Measurements from ENCODE around the gene TSSK2. TPM values are rescaled to one million over a fixed set of nuclear protein-coding genes. Genes with fewer than 3 reads are reported as not detected.
"Not testable (repeated sequence)": the region's sequence is repeated elsewhere in the genome, so short reads cannot be mapped to it uniquely, and the experiment has no call there.

TSSK2 gene
- not detected for total RNA-seq

GRCh38 chr22:19130959-19131684 lies at the start of gene TSSK2:
Gene TSSK2 (plus strand): TSS chr22:19131308. CDS start chr22:19131400, 92 bp downstream.
- ChIA-PET POLR2A (no interaction called here), CTCF (no interaction called here)

GRCh38 chr22:19081351-19081750 lies 49.8 kb upstream of the TSSK2 start:
- peaks cover 5% of the 10 kb centered on the region for H3K4me1 Mint-ChIP-seq
- H3K27me3 Mint-ChIP-seq, result no peaks in the 10 kb centered on the region
- no peaks in the 10 kb centered on the region for H3K9me3 Mint-ChIP-seq
- H3K27ac Mint-ChIP-seq, result no peak overlapping the region
- POLR2A ChIA-PET, result no interaction called here
- CTCF ChIA-PET, result no interaction called here
- H3K4me3 Mint-ChIP-seq, result no peak overlapping the region
- DNase-seq, result no peak
- H3K36me3 Mint-ChIP-seq (ENCODE audit: low read depth), result peaks cover 18% of the 10 kb centered on the region

More at GRCh38 chr22:19130959-19131684, at the start of gene TSSK2:
- no peak for DNase-seq
- H3K4me1 Mint-ChIP-seq, result no peaks in the 10 kb centered on the region
- no peaks in the 10 kb centered on the region for H3K9me3 Mint-ChIP-seq
- no peak within 1 kb of the TSS for H3K4me3 Mint-ChIP-seq
- peaks cover 21% of the 10 kb centered on the region for H3K36me3 Mint-ChIP-seq (ENCODE audit: low read depth)
- no peak within 1 kb of the TSS for H3K27ac Mint-ChIP-seq
- no peaks in the 10 kb centered on the region for H3K27me3 Mint-ChIP-seq

- CTCF ChIA-PET, result no interaction called here
These were observed 49.0 kb upstream of the TSSK2 start for GRCh38 chr22:19082101-19082500.

GRCh38 chr22:19082793-19083192 lies 48.3 kb upstream of the TSSK2 start:
- DNase-seq, result no peak
- Mint-ChIP-seq H3K36me3 (ENCODE audit: low read depth) (peaks cover 22% of the 10 kb centered on the region), H3K27me3 (no peaks in the 10 kb centered on the region), H3K4me1 (peaks cover 6% of the 10 kb centered on the region), H3K4me3 (no peak overlapping the region), H3K27ac (no peak overlapping the region), H3K9me3 (no peaks in the 10 kb centered on the region)
- ChIA-PET CTCF (no interaction called here), POLR2A (no interaction called here)

More at GRCh38 chr22:19082101-19082500, 49.0 kb upstream of the TSSK2 start:
- DNase-seq, result no peak
- peaks cover 22% of the 10 kb centered on the region for H3K36me3 Mint-ChIP-seq (ENCODE audit: low read depth)
- no peaks in the 10 kb centered on the region for H3K27me3 Mint-ChIP-seq
- H3K27ac Mint-ChIP-seq, result no peak overlapping the region
- POLR2A ChIA-PET, result no interaction called here
- no peaks in the 10 kb centered on the region for H3K9me3 Mint-ChIP-seq
- H3K4me3 Mint-ChIP-seq, result no peak overlapping the region
- H3K4me1 Mint-ChIP-seq, result peaks cover 6% of the 10 kb centered on the region

GRCh38 chr22:19084126-19084525 lies 47.0 kb upstream of the TSSK2 start:
- CTCF ChIA-PET, result interaction anchor here (1.9 kb wide), 1 partner anchor 7 kb away, joined by 5 read pairs; no protein-coding TSS in a partner anchor
- DNase-seq, H3K27me3 Mint-ChIP-seq, H3K4me3 Mint-ChIP-seq, H3K27ac Mint-ChIP-seq, H3K4me1 Mint-ChIP-seq, H3K9me3 Mint-ChIP-seq, POLR2A ChIA-PET: not testable (repeated sequence)
- peaks cover 26% of the 10 kb centered on the region for H3K36me3 Mint-ChIP-seq (ENCODE audit: low read depth)

GRCh38 chr22:19084586-19084985 lies 46.5 kb upstream of the TSSK2 start:
- H3K4me1 Mint-ChIP-seq, H3K4me3 Mint-ChIP-seq, H3K9me3 Mint-ChIP-seq, POLR2A ChIA-PET, DNase-seq, H3K27me3 Mint-ChIP-seq, H3K27ac Mint-ChIP-seq: not testable (repeated sequence)
- CTCF ChIA-PET, result interaction anchor here (0.6 to 1.9 kb wide), 2 partner anchors 8 to 82 kb away, joined by 3 to 5 read pairs; no protein-coding TSS in a partner anchor
- peaks cover 26% of the 10 kb centered on the region for H3K36me3 Mint-ChIP-seq (ENCODE audit: low read depth)

GRCh38 chr22:19085233-19085718 lies 45.8 kb upstream of the TSSK2 start:
- ChIA-PET POLR2A (no interaction called here), CTCF (interaction anchor here (1.9 kb wide), 1 partner anchor 8 kb away, joined by 5 read pairs; no protein-coding TSS in a partner anchor)
- H3K4me3 Mint-ChIP-seq, result no peak overlapping the region
- H3K27ac Mint-ChIP-seq, result no peak overlapping the region
- H3K36me3 Mint-ChIP-seq (ENCODE audit: low read depth), result peaks cover 26% of the 10 kb centered on the region
- no peak for DNase-seq
- H3K9me3 Mint-ChIP-seq, result no peaks in the 10 kb centered on the region
- H3K4me1 Mint-ChIP-seq, result peaks cover 6% of the 10 kb centered on the region
- H3K27me3 Mint-ChIP-seq, result no peaks in the 10 kb centered on the region

GRCh38 chr22:19086417-19086816 lies 44.7 kb upstream of the TSSK2 start:
- Mint-ChIP-seq H3K9me3 (no peaks in the 10 kb centered on the region), H3K4me3 (no peak overlapping the region), H3K27ac (no peak overlapping the region), H3K4me1 (peaks cover 6% of the 10 kb centered on the region), H3K36me3 (ENCODE audit: low read depth) (peaks cover 22% of the 10 kb centered on the region), H3K27me3 (no peaks in the 10 kb centered on the region)
- ChIA-PET CTCF (no interaction called here), POLR2A (no interaction called here)
- no peak for DNase-seq

- H3K4me1 Mint-ChIP-seq, result peaks cover 6% of the 10 kb centered on the region
- H3K36me3 Mint-ChIP-seq (ENCODE audit: low read depth), result peaks cover 22% of the 10 kb centered on the region
- H3K27me3 Mint-ChIP-seq, result no peaks in the 10 kb centered on the region
- no peaks in the 10 kb centered on the region for H3K9me3 Mint-ChIP-seq
- no peak overlapping the region for H3K27ac Mint-ChIP-seq
- ChIA-PET CTCF (no interaction called here), POLR2A (no interaction called here)
- no peak overlapping the region for H3K4me3 Mint-ChIP-seq
- no peak for DNase-seq
These were observed 44.2 kb upstream of the TSSK2 start for GRCh38 chr22:19086896-19087295.

- Mint-ChIP-seq H3K36me3 (ENCODE audit: low read depth) (peaks cover 22% of the 10 kb centered on the region), H3K4me3 (no peak overlapping the region), H3K27me3 (no peaks in the 10 kb centered on the region), H3K27ac (no peak overlapping the region), H3K4me1 (peaks cover 6% of the 10 kb centered on the region), H3K9me3 (no peaks in the 10 kb centered on the region)
- POLR2A ChIA-PET, result no interaction called here
- CTCF ChIA-PET, result no interaction called here
- DNase-seq, result no peak
These were observed 42.1 kb upstream of the TSSK2 start for GRCh38 chr22:19088866-19089595.

- H3K9me3 Mint-ChIP-seq, result no peaks in the 10 kb centered on the region
- CTCF ChIA-PET, result no interaction called here
- H3K4me1 Mint-ChIP-seq, result peaks cover 5% of the 10 kb centered on the region
- peaks cover 23% of the 10 kb centered on the region for H3K36me3 Mint-ChIP-seq (ENCODE audit: low read depth)
- no peak overlapping the region for H3K4me3 Mint-ChIP-seq
- POLR2A ChIA-PET, result no interaction called here
- DNase-seq, result no peak
- no peak overlapping the region for H3K27ac Mint-ChIP-seq
- H3K27me3 Mint-ChIP-seq, result no peaks in the 10 kb centered on the region
These were observed 40.9 kb upstream of the TSSK2 start for GRCh38 chr22:19090183-19090582.

- Mint-ChIP-seq H3K4me1 (peaks cover 2% of the 10 kb centered on the region), H3K36me3 (ENCODE audit: low read depth) (peaks cover 19% of the 10 kb centered on the region), H3K27me3 (no peaks in the 10 kb centered on the region), H3K27ac (no peak overlapping the region), H3K4me3 (no peak overlapping the region), H3K9me3 (no peaks in the 10 kb centered on the region)
- CTCF ChIA-PET, result no interaction called here
- no peak for DNase-seq
- POLR2A ChIA-PET, result no interaction called here
These were observed 40.5 kb upstream of the TSSK2 start for GRCh38 chr22:19090586-19091127.

GRCh38 chr22:19092725-19093124 lies 38.4 kb upstream of the TSSK2 start:
- no peak for DNase-seq
- Mint-ChIP-seq H3K36me3 (ENCODE audit: low read depth) (peaks cover 16% of the 10 kb centered on the region), H3K9me3 (no peaks in the 10 kb centered on the region), H3K27ac (no peak overlapping the region), H3K27me3 (no peaks in the 10 kb centered on the region), H3K4me3 (no peak overlapping the region), H3K4me1 (no peaks in the 10 kb centered on the region)
- POLR2A ChIA-PET, result no interaction called here
- CTCF ChIA-PET, result no interaction called here
